Stimulated activated naive CD4-positive, alpha-beta T cell (primary cell): ENCODE measurements around the gene PTPRD.

Source experiments
- DNase-seq, 6 experiments: peaks; one replicate each; lab custom pipeline; 2025; lab: John Stamatoyannopoulos, UW

PTPRD gene

GRCh38 chr9:8643464-8643863, 1969.3 kb downstream of the PTPRD start:
- DNase-seq, result no peak

GRCh38 chr9:8640761-8641160, 1972.0 kb downstream of the PTPRD start:
- DNase-seq, result no peak

GRCh38 chr9:8637626-8638025, 1975.2 kb downstream of the PTPRD start:
- no peak for DNase-seq

GRCh38 chr9:8633784-8634183, 1979.0 kb downstream of the PTPRD start:
- DNase-seq, result no peak

GRCh38 chr9:8632493-8632892, 1980.3 kb downstream of the PTPRD start:
- DNase-seq, result no peak

- no peak for DNase-seq
These were observed 1984.0 kb downstream of the PTPRD start for GRCh38 chr9:8628791-8629190.

- DNase-seq, result no peak
These were observed 1984.7 kb downstream of the PTPRD start for GRCh38 chr9:8627976-8628679.

- no peak for DNase-seq
These were observed 1989.9 kb downstream of the PTPRD start for GRCh38 chr9:8622871-8623270.

- DNase-seq, result no peak
These were observed 1990.5 kb downstream of the PTPRD start for GRCh38 chr9:8622222-8622802.

- no peak for DNase-seq
These were observed 1991.4 kb downstream of the PTPRD start for GRCh38 chr9:8621416-8621815.

- no peak for DNase-seq
These were observed 1996.4 kb downstream of the PTPRD start for GRCh38 chr9:8616414-8616813.

GRCh38 chr9:8614926-8615440, 1997.8 kb downstream of the PTPRD start:
- DNase-seq, result no peak

- DNase-seq, result no peak
These were observed 1999.4 kb downstream of the PTPRD start for GRCh38 chr9:8613346-8613825.

GRCh38 chr9:8611153-8611552, 2001.6 kb downstream of the PTPRD start:
- no peak for DNase-seq

GRCh38 chr9:8610256-8610655, 2002.5 kb downstream of the PTPRD start:
- DNase-seq, result no peak

- DNase-seq, result no peak
These were observed 2007.7 kb downstream of the PTPRD start for GRCh38 chr9:8605096-8605495.

- DNase-seq, result no peak
These were observed 2008.6 kb downstream of the PTPRD start for GRCh38 chr9:8604201-8604600.

- no peak for DNase-seq
These were observed 2011.7 kb downstream of the PTPRD start for GRCh38 chr9:8600914-8601680.

GRCh38 chr9:8599937-8600336, 2012.9 kb downstream of the PTPRD start:
- DNase-seq, result no peak

GRCh38 chr9:8589476-8589875, 2023.3 kb downstream of the PTPRD start:
- no peak for DNase-seq

- no peak for DNase-seq
These were observed 2027.8 kb downstream of the PTPRD start for GRCh38 chr9:8585036-8585435.

- no peak for DNase-seq
These were observed 2033.1 kb downstream of the PTPRD start for GRCh38 chr9:8579661-8580060.

- DNase-seq, result no peak
These were observed 2036.1 kb downstream of the PTPRD start for GRCh38 chr9:8576741-8577140.
